Gastrocnemius medialis (tissue), 4 donors: Measurements from ENCODE around the gene C5orf24. TPM values are rescaled to one million over a fixed set of nuclear protein-coding genes. Genes with fewer than 3 reads are reported as not detected.

ENCODE experiments used
- ATAC-seq, 2 donors: fragments of 150-250 bp; one replicate each; pipeline ENCODE4 v1.9.1; 2016
- DNase-seq, 2 donors: peaks; one replicate each; pipeline ENCODE4 v3.0.0-alpha.2; 2019
- H3K27ac ChIP-seq, 4 donors: fragments of 200-600 bp; sonication (generic); 1 replicate in 1 of 4; 2 replicates in 3 of 4; pipeline ENCODE4 v1.5.1; 2016 to 2018; ENCODE audit warnings: mild to moderate bottlenecking in 2 of 4, moderate library complexity in 1 of 4
- H3K27me3 ChIP-seq, 3 donors: fragments of 200-600 bp; sonication (generic) in 2 of 3; 1 replicate in 1 of 3; 2 replicates in 2 of 3; pipeline versions ENCODE4 v1.5.1 to v1.6.0; 2016 to 2019; ENCODE audit warnings: mild to moderate bottlenecking in 1 of 3, moderate library complexity in 1 of 3
- H3K36me3 ChIP-seq, 2 donors: fragments of 200-600 bp; sonication (generic) in 1 of 2; one replicate each; pipeline ENCODE4 v1.5.1; 2017 to 2018
- H3K4me1 ChIP-seq, 2 donors: fragments of 200-600 bp; sonication (generic) in 1 of 2; one replicate each; pipeline ENCODE4 v1.5.1; 2016 to 2017; ENCODE audit warnings: mild to moderate bottlenecking in 2 of 2
- H3K4me3 ChIP-seq, 4 donors: fragments of 200-600 bp; sonication (generic) in 3 of 4; 1 replicate in 1 of 4; 2 replicates in 3 of 4; pipeline ENCODE4 v1.5.1; 2016 to 2019; ENCODE audit warnings: mild to moderate bottlenecking in 2 of 4
- H3K9me3 ChIP-seq, 3 donors: fragments of 200-600 bp; sonication (generic) in 2 of 3; 1 replicate in 1 of 3; 2 replicates in 2 of 3; pipeline ENCODE4 v1.5.1; 2016 to 2019
- CTCF ChIP-seq, 5 experiments: fragments of 450-650 bp in 3 of 5; fragments of 200-600 bp in 2 of 5; sonication (generic) in 2 of 5; IDR thresholded peaks in 4 of 5; conservative IDR thresholded peaks in 1 of 5; 1 replicate in 4 of 5; 2 replicates in 1 of 5; pipeline ENCODE4 v1.5.1; 2016 to 2019; ENCODE audit warnings: antibody characterized with exemption in 5 of 5, mild to moderate bottlenecking in 3 of 5, moderate library complexity in 3 of 5
- POLR2A ChIP-seq, 2 donors: fragments of 450-650 bp; IDR thresholded peaks; one replicate each; pipeline ENCODE4 v1.6.1; 2017; ENCODE audit warnings: antibody characterized with exemption in 2 of 2, mild to moderate bottlenecking in 2 of 2, moderate library complexity in 2 of 2
- in situ Hi-C, 4 donors: fragments of 200-750 bp; cut with MboI; loops; one replicate each; pipeline versions ENCODE4 v1.15.0 to v1.8.0; 2017; ENCODE audit warnings: low sequenced_read_pairs in 4 of 4
- intact Hi-C: fragments of 100-400 bp; cut with DNase I; formaldehyde crosslinking; loops from one replicate; pipeline ENCODE4 v1.15.1; 2023; ENCODE audit warnings: low total_unique reads
- total RNA-seq, 4 donors: library from RNA; depleted of rRNA; stranded (reverse); fragments of >200 nt; gene quantifications; one replicate each; pipeline versions ENCODE4 v1.1.0 to v1.2.3, GENCODE V29; 2016

Gene C5orf24
- total RNA-seq, 4 donors from 2014 or later = 17.3 to 32.8 (median 23.4) TPM

GRCh38 chr5:134902071-134902801 lies 56.5 kb downstream of the C5orf24 start:
- Histone ChIP-seq H3K4me1 (peaks cover 0 to 5% of the 10 kb centered on the region in 2 donors), H3K9me3 (no peaks in the 10 kb centered on the region), H3K27me3 (no peaks in the 10 kb centered on the region), H3K4me3 (no peak overlapping the region), H3K36me3 (peaks cover 0 to 7% of the 10 kb centered on the region in 2 donors), H3K27ac (no peak overlapping the region)
- intact Hi-C loops = no loop called here
- in situ Hi-C loops = loop anchor here in 1 of 4 donors (25.0 kb wide), 1 partner anchor 140 kb away; the partner anchor contains the start of gene DDX46
- TF ChIP-seq POLR2A (IDR thresholded peaks at IDR 0.05) = no peak
- TF ChIP-seq CTCF (IDR thresholded peaks at IDR 0.05 in 4 of 5, conservative IDR thresholded peaks at IDR 0.05 in 1 of 5) = no peak
- ATAC-seq = no peak
- no peak for DNase-seq

GRCh38 chr5:134904610-134905245 lies 59.0 kb downstream of the C5orf24 start, which contains the start of gene PCBD2:
TSS of gene PCBD2 (plus strand) at chr5:134905131. CDS start at chr5:134905140, 9 bp downstream.
- in situ Hi-C loops = loop anchor here in 2 of 4 donors (5.0 to 25.0 kb wide), 2 partner anchors 57 to 142 kb away; partner anchors contain the start of genes C5orf24 (in 2 of the 2) and DDX46 (in 1 of the 2)
- Histone ChIP-seq H3K27me3 (no peaks in the 10 kb centered on the region), H3K9me3 (no peaks in the 10 kb centered on the region), H3K27ac (peak within 1 kb of the TSS; percentile 85 to 99 (median 96)), H3K36me3 (no peaks in the 10 kb centered on the region), H3K4me1 (peaks cover 0 to 5% of the 10 kb centered on the region in 2 donors), H3K4me3 (peak within 1 kb of the TSS; percentile 77 to 94 (median 87))
- DNase-seq (peak; percentile 80 to 89), ATAC-seq (peak; percentile 84 to 85)
- intact Hi-C loops = loop anchor here (1.0 kb wide), 3 partner anchors 30 to 272 kb away; partner anchors contain the start of genes SAR1B and TXNDC15
- TF ChIP-seq CTCF (IDR thresholded peaks at IDR 0.05 in 4 of 5, conservative IDR thresholded peaks at IDR 0.05 in 1 of 5) (peak; percentile 88 to 97 (median 92)), POLR2A (IDR thresholded peaks at IDR 0.05) (peak in 1 of 2 donors; percentile 50)

- ATAC-seq (peak; percentile 73 to 76), DNase-seq (peak; percentile 57 to 70)
- TF ChIP-seq POLR2A (IDR thresholded peaks at IDR 0.05) (peak in 1 of 2 donors; percentile 22), CTCF (IDR thresholded peaks at IDR 0.05 in 4 of 5, conservative IDR thresholded peaks at IDR 0.05 in 1 of 5) (peak; percentile 73 to 83 (median 76))
- peaks cover 0 to 4% of the 10 kb centered on the region in 2 donors for H3K36me3 ChIP-seq
- peak overlapping the region; percentile 77 to 94 (median 87) for H3K4me3 ChIP-seq
- H3K9me3 ChIP-seq = no peaks in the 10 kb centered on the region
- intact Hi-C loops = loop anchor here (1.0 kb wide), 3 partner anchors 31 to 273 kb away; partner anchors contain the start of genes SAR1B and TXNDC15
- H3K4me1 ChIP-seq = peaks cover 0 to 5% of the 10 kb centered on the region in 2 donors
- no peaks in the 10 kb centered on the region for H3K27me3 ChIP-seq
- H3K27ac ChIP-seq = peak overlapping the region; percentile 85 to 99 (median 96)
- in situ Hi-C loops = loop anchor here in 2 of 4 donors (5.0 to 25.0 kb wide), 2 partner anchors 58 to 143 kb away; partner anchors contain the start of genes C5orf24 (in 2 of the 2) and DDX46 (in 1 of the 2)
Measured at GRCh38 chr5:134905246-134905996, 59.7 kb downstream of the C5orf24 start.

- H3K9me3 ChIP-seq = no peaks in the 10 kb centered on the region
- H3K4me3 ChIP-seq = no peak overlapping the region
- in situ Hi-C loops (loop anchor here in 2 of 4 donors (5.0 to 25.0 kb wide), 2 partner anchors 60 to 145 kb away; partner anchors contain the start of genes C5orf24 (in 2 of the 2) and DDX46 (in 1 of the 2)), intact Hi-C loops (no loop called here)
- no peaks in the 10 kb centered on the region for H3K27me3 ChIP-seq
- no peak for DNase-seq
- peaks cover 0 to 18% of the 10 kb centered on the region in 2 donors for H3K36me3 ChIP-seq
- TF ChIP-seq POLR2A (IDR thresholded peaks at IDR 0.05) (no peak), CTCF (IDR thresholded peaks at IDR 0.05 in 4 of 5, conservative IDR thresholded peaks at IDR 0.05 in 1 of 5) (no peak)
- H3K27ac ChIP-seq = peak overlapping the region in 3 of 4 donors; percentile 13 to 98 (median 93)
- ATAC-seq = no peak
- peaks cover 0 to 5% of the 10 kb centered on the region in 2 donors for H3K4me1 ChIP-seq
Measured at GRCh38 chr5:134906811-134907210, 61.0 kb downstream of the C5orf24 start.
